OCI-LY7 (cell line): Measurements from ENCODE around the gene AASDHPPT.

ENCODE experiments used
- CTCF ChIP-seq: fragments of 200-600 bp; sonication (generic); conservative IDR thresholded peaks from 2 replicates; pipeline ENCODE4 v1.5.1; 2014; ENCODE audit warnings: mild to moderate bottlenecking, antibody characterized with exemption, low read length, moderate library complexity, mixed read lengths
- EZH2phosphoT487 ChIP-seq: fragments of 200-600 bp; sonication (generic); IDR thresholded peaks from 2 replicates; pipeline ENCODE4 v1.6.1; 2018; ENCODE audit warnings: low read depth, borderline replicate concordance, mild to moderate bottlenecking, mixed run types, antibody characterized with exemption, low read length, moderate library complexity, mixed read lengths

GRCh38 chr11:106032861-106033260 is 44.6 kb upstream of the AASDHPPT start:
- TF ChIP-seq CTCF: no peak
- no peak for TF ChIP-seq EZH2phosphoT487
